Hematopoietic multipotent progenitor cell treated with erythropoietin and hydrocortisone succinate and interleukin-3 and kit ligand, for 17 days (in vitro differentiated cells): ENCODE results near the gene ABCA8.
"Not testable (repeated sequence)": the region's sequence is repeated elsewhere in the genome, so short reads cannot be mapped to it uniquely, and the experiment has no call there.

ENCODE experiments used
- DNase-seq: peaks from one replicate; pipeline ENCODE4 v3.0.0-alpha.2; 2015; ENCODE audit warnings: low spot score

Gene ABCA8

DNA sequence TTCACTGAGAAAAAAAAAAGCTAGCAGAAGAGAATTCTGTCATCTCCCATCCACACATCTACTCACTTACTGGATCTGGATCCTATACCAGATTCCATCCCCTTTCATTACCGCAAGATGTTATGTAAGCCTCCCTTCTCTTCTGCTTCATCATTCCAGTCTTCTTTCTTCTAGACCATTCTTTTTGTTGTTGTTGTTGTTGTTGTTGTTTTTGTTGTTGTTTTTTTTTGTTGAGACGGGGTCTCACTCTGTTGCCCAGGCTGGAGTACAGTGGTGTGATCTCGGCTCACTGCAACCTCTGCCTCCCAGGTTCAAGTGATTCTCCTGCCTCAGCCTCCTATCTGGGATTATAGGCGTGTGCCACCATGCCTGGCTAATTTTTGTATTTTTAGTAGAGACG is 131.0 kb downstream of the ABCA8 start:
- not testable (repeated sequence) for DNase-seq

DNA sequence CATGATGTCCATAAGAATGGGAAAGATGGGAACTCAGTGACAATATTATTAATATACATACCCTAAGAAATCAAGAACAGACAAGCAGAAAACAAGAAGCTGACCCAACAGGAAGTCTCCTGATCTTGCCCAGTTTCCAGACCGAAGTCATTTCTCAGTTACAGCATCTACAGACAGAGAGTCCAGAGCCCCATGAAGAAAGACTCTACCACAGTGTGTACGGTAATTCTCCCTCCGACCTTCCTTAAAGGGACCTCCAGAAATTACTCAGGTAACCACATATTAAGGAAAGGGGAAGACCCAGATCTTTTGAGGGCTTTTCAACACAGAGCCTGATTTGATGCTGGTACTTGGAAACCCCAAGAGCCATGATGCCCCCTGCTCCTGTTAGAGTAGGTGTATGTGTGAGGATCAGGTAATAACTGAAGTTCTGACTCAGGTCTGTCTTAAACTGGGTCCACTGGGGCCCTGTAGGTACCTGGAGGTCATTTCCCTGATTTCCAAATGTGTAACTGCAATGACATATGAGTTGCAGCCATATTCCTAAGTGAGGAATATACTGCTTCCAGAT is 132.4 kb downstream of the ABCA8 start:
- no peak for DNase-seq

DNA sequence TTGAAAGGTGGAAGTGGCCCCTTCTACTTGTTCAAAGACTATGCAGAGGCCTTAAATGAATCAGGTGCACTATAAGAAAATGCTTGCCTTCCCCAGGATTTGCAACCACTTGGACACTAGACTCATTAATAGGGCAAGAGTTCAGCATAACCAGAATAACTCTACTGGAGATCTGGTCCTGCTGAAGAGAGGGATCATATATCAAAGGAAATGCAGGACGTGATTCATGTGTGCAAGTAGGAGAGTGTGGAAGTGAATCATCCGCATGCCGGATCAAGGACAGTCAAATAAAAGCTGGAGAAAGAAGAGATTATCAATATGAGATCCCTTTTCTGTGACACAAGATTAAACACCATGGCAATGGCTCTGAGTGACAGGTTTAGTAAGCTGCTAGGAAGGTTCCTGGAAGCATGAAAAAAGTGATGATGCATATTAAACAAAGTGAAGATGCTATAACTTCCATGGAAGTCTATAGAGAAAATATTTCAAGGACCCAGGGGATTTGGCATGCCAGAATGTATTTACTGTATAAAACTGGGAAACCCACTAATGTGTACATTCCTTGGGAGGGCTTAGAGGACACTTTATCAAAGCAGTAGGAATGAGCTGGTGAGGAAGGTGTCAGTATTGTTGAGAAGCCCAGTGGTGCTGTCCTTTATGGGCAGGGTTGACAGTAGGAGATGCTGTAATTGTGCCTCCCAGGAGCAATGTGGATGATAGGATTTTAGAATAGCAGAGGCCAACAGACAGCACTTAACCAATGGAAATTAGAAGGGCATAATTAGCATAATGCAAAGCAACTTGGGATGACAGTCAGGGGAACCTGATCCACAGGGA is 133.1 kb downstream of the ABCA8 start:
- no peak for DNase-seq

DNA sequence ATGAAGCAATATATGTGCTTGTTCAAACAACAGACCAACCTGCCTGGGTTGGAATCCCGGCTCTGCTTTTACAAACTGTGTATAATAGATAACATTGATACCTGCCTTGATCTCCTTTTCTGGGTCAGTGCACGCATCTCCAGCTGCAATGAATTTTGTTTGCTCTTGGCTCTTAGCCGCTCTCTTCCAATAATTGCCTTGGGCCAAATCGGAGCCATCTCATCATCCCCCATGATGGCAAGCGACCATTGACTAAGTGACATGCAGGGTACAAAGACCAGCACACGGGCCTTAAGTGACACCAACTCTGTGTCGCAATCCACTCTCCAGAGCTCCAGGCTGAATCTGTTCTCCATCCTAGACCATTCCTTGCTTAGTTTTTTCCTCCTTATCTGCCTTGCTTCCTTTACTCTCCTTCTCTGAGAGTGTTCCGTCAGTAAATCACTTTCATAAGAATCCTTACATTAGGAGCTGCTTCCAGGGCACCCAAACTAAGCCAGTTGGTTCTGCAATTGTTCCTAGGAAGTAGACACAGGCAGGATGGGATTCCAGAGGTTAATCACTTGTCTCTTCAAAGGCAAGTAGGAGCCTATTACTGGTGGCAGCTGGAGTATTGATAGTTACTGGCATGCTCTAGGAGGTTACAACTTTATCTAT is 134.2 kb downstream of the ABCA8 start:
- DNase-seq: no peak

DNA sequence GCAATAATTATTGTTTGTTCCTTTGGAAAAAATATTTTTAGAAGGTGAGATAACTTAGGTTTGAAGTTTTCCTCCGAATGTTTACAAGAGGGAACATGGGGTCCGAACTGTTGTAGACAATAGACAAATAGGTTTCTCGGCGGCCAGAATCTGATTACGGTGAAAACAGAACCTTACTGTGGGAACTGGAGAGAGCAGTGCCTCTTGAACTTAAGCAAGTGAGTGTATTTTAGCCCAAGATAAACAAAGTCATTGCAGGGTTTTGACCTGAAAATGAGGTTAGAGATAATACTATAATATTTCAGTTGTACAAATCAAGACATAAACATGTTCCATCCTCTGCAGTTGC is 134.7 kb downstream of the ABCA8 start:
- no peak for DNase-seq

GRCh38 chr17:68819465-68819864 is 135.7 kb downstream of the ABCA8 start:
- DNase-seq: no peak
